Urothelium cell line (cell line): ENCODE measurements around the gene SLC12A4.

Experiments
- DNase-seq: peaks from one replicate; pipeline ENCODE4 v3.0.0; 2011; ENCODE audit warnings: low spot score, mixed read lengths
- FAIRE-seq: peaks from 2 replicates; lab custom pipeline; 2011; peaks lifted over from hg19 to GRCh38; lab: Jason Lieb, UNC

The SLC12A4 gene

DNA sequence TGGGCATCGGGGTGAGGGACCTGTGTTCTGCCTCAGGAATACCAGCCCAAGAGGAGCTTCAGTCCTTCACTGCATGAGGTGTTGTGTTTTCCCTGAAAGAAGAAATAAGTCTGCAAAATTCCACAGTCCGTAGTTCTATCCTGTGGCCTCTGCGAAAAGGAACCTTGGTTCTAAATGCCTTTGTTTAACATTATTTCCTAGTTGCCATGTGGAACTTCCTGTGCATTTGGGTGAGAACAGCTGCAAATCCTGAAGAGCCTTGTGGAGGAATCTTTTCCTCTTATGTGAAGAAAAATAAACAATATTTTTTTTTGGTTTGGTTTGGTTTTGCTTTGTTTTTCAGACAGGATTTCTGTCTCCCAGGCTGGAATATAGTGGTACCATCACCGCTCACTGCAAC lies 65.6 kb downstream of the SLC12A4 start:
- DNase-seq = no peak
- FAIRE-seq = no peak

DNA sequence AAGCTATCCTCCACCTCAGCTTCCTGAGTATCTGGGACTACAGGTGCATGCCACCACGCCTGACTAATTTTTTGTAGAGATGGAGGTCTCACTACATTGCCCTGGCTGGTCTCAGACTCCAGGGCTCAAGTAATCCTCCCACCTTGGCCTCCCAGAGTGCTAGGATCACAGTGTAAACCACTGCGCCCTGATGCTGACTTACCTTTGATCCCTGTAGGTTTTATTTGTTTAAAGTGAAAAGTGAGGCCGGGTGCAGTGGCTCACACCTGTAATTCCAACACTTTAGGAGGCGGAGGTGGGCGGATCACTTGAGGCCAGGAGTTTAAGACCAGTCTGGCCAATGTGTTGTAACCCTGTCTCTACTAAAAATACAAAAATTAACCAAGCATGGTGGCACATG lies 66.7 kb downstream of the SLC12A4 start:
- DNase-seq = no peak
- FAIRE-seq = no peak

DNA sequence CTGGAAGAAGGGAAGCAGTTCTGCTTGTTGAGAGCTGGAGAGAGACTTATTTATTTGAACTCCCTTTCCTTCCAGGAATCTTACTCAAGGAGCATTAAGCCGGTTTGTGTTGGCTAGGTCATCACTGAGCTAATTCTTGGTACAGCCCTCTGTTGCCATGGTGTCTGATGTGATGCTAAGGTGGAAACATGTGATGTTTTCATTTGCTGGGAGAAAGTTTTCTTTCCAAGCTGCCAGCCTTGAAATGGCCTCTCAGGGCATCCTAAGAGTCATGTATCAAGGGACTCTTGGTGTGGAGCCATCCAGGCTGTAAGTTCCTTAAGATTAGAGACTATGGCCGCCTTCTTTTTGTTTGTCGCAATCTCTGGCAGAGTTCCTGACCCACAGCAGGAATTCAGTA lies 71.2 kb downstream of the SLC12A4 start:
- FAIRE-seq (no peak), DNase-seq (no peak)

DNA sequence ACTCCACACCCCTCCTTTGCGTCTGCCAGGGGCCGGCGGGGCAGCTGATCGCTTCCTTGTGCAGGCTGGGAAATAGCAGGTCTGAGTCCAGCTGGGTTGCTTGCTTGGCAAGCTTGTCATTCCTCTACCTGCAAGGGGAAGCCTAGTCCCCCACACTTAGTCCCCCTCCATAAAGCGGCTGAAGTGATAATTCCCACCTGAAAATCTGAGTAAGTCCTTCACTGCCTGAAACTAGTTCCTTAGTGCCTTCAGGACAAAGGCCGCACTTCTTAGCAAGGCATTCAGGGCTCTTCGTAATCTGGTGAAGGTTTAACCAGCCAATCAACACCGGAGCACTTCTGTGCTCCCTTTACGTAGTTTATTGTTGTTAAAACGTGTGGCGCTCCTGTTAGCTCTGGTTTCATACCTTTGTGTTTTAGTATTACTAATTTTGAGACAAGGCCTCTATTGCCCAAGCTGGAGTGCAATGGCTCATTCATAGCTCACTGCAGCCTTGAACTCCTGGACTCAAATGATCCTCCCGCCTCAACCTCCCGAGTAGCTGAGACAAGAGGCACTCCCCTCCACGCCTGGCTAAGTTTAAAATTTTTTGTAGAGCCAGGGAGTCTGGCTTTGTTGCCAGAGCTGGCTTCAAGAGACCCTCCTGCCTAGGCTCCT lies 74.6 kb downstream of the SLC12A4 start:
- peak; percentile 21 for DNase-seq
- no peak for FAIRE-seq
